HG02981 (cell line): ENCODE measurements around the gene PRR35.

ENCODE experiments used
- ATAC-seq: cut with Tn5 transposase; IDR thresholded peaks from one replicate; pipeline ENCODE4 v1.9.1; 2021; ENCODE audit warnings: mild to moderate bottlenecking, moderate library complexity; ENCODE audit not compliant: unreplicated experiment

PRR35 gene

DNA sequence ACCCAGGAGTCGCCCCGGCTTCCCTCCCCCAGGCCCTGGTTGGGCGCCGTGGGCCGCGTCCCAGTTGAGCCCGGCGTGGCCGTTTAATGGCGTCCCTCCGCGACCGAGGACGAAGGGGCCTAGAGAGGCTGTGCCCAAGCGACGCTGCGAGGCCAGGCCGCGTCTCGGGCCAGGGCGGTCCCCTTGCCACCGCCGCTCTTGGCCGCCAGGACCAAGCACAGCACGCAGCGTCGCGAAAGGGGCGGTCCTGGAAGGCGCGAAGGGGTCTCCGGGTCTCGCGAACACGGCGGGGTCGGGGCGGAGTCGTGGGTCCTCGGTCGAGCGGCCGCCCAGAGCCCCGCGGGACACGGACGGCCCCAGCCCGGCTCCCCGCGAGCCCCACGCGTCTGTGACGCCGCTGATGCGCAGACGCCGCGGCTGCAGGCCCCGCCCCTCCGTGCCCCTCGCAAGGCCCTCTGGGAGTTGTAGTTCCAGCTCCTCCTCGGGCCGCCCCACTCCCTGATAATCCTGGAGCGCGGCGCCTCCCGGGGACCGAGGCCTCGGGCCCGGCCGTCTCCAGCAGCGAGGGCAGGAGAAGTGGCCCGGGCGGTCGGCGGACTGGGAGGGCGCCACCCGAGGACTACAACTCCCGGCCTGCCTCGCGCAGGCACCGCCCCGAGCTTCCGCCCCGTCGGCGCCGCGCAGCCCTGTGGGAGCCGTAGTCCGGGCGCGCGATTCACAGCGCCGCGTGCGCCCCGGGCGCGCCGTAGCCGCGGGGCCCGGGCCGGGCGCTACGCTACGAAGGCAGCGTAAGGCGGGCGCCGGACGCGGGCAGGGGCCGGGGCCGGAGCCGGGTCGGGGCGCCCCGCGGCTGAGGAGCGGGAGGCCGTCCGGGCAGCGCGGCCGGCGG lies 32.9 kb upstream of the PRR35 start, which contains the start of gene CAPN15:
CAPN15 (plus strand) TSS at position 698 of the 889 bp plus-strand sequence. CDS start 19,127 bp downstream, outside the sequence.
- peak; percentile 65 for ATAC-seq

GRCh38 chr16:528111-529011 lies 31.8 kb upstream of the PRR35 start:
- ATAC-seq: peak; percentile 9

DNA sequence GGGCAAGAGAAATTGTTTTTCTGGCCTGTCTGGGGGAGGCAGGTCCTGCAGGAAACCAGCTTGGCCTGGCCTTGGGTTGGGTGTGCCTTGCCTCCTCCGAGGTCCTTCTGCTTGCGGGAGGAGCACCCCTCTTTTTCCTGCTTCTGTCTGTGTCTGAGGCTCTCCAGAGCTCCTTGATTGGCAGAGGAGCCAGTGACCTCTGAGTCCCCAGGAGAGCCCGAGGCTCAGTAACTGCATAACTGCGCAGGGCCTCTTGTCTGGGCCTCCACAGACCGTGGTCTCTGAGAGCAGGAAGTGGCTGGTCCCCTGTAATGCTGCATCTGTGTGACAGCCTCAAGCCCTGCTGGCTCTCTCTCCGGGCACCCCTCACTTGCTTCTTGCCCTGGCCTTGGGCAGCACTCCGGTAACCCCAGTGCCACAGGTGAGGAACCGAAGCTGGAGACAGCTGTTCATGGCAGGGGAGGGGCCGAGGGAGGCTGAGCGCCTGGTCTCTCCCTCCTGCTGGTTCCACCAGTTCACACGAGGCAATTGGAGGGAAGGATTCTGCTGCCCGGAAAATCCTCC lies 31.1 kb upstream of the PRR35 start:
- ATAC-seq: no peak

GRCh38 chr16:530111-530817 lies 29.9 kb upstream of the PRR35 start:
- no peak for ATAC-seq

- no peak for ATAC-seq
Measured at GRCh38 chr16:531494-532125, 28.6 kb upstream of the PRR35 start.

GRCh38 chr16:533391-534123 lies 26.6 kb upstream of the PRR35 start:
- no peak for ATAC-seq

DNA sequence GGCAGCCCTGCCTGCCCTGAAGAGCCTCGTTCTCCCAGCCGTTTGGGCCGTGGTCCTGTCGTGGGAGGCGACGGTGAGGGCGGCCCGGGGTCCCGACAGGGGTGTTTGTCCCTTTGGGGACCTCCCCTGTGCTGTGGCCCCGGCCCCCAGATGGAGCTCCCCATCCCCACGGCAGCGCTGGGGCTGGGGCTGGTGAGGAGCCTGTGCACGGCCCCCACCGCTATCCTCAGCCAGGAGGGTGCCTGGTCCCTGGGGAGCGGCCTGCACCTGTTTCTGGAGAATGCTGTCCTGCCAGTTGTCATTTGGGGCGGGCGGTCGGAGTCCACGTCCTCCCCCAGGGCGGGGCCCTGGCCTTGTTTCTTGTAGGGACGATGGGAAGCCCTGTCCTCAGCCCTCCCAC lies 26.1 kb upstream of the PRR35 start:
- no peak for ATAC-seq

DNA sequence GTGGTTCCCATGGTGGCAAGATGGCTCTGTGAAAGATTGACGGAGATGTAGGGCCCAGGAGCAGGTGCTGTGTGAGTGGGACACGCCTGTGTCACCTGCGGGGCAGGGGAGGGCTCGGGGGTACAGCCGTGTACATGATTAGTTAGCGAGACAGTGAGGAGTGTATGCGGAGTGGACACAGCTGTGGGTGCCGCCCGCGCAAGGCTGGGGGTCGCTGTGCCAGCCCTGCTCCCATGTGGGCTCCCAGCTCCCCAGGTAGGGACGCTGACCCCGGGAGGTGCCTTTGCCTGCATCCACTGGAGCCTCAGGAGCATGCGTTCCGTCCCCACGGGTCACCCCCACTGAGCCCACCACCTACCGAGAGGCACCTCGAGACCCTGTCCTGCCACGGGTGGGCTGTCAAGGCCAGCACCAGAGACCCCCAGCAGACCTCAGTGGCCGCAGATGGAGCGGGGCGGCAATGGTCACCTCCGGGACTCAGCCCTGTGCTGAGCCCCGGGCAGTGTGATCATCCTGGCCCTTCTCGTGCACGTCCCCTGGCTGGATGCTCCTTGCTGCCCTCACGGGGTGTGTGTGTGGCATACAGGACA lies 25.2 kb upstream of the PRR35 start:
- ATAC-seq: no peak

GRCh38 chr16:535446-536405 lies 24.5 kb upstream of the PRR35 start:
- no peak for ATAC-seq

DNA sequence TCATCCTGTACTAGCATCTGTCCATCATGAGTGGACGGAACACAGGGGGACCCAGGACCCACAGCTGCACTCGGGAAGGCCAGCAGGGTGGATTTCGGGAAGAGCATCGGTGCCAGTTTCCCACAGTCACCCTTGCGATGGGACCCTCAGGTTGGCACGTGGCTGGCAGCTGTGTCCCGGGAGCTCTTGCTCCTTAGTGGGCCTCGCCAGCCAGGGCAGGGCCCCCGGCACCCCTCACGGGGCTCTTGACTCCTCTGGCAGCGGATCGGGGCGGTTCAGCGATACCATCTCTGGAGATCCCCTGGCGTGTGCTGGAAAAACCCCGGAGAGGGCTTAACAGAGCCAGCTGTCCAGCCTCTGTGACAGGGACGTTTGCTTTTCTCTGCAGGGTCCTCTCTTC lies 23.4 kb upstream of the PRR35 start:
- ATAC-seq: no peak

DNA sequence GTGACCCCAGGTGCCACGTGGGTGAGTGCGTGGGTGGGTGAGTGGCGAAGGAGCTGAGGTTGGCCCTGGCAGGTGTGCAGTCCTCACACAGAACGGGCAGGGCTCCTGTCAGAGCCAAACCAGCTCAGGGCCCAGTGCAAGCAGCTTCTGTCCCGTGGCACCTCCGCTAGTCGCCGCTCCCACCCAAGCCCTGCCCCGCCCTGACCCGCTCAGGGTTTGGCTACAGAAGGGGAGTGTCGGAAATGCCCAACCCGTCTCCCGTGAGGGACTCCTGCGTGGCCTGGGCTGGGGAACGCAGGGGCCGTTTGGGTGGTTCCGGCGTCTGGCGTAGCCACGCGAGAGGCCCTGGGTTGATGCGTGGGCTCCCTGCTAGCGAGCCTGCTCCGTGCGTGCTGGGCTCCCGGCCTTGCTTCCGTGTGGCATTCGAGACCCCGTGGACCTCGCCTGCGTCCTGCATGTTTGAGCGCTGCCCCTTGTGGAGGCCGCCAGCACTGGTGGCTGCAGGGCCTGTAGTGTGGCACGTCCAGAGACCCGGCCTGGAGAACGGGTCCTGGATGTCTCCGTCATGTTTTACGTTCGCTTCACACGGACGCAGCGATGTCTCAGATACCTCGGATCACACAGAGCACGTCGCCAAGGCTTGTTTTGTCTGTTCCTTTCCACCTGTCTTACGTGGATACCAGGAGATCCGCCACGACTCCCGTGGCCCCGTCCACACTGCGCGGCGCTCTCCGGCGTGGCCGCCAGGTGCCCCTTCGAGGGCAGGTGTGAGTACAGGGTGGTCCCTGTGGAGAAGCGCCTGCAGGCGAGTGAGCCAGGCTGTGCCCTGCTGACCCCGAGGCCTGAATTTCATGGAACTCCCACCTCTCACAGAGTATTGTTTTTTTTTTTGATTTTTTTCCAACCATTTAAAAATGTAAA lies 22.5 kb upstream of the PRR35 start:
- ATAC-seq: no peak

DNA sequence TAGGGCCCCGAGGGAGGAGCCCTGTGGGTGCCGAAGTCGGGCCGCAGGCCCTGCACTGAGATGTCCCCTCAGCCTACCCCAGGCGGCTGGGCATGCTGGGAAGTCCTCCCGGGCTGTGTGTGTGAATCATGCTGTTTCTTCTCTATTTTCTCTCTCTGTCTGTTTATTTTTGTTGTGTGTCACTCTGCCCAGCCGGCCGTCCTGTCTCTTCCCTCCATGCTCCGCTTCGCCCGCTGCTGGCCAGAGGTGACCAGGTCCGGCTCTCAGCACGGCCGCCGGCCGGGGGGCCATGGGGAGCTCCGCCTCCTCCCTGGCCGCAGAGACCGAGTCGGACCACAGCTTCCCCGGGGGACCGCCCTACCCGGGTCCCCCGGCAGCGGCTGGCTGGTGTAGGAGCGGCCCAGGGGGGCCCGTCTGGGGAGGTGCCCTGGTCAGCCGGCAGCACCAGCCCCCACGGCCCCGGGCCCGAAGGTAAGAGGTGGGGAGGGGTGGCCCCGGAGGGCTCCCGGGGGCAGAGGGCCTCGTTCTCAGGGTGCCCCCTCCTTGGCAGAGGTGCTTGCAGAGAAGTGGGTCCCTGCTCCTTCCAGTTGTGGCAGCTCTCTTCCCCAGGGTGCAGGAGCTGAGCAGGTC lies 20.2 kb upstream of the PRR35 start:
- ATAC-seq: no peak

- no peak for ATAC-seq
Measured at GRCh38 chr16:540645-541340, 19.4 kb upstream of the PRR35 start.

DNA sequence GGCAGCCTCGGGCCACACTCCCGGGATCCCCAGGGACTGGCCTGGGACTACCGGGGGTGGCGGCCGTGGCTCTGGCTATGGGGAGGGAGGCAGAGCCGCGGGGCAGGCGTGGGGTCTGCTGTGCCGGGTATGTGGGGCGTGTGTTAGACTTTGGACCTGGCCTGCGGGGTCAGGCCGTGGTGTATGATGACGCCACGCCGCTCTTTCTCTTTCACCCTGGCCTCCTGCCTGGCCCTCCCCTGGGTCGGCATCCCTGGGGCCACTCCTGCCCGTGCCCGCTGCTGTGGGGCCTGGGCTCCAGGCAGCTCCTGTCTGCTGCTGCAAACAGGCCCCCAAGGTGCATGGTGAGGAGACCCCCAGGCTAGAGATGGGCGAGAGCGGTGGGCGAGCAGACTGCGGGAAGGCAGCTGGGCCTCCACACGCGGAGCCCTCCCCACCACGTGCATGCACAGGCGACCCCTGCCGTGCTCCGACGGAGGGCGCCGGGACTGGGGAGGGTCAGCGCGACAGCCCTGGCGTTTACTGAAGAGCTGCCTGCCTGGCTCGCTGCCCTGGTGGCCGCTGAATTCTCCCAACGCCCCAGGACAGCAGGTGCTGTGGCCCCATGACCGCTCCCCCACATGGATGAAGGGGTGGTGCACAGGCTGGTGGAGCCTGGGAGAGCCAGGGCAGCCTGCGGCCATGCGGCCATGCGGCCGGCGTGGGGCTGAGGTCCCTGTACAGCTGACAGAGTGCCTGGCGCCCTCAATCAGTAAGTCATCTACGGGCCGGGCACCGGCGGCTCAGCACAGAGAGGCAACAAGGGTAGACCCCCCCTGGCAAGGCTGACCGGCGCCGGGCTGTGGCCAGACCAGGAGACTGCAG lies 16.7 kb upstream of the PRR35 start:
- ATAC-seq: no peak

DNA sequence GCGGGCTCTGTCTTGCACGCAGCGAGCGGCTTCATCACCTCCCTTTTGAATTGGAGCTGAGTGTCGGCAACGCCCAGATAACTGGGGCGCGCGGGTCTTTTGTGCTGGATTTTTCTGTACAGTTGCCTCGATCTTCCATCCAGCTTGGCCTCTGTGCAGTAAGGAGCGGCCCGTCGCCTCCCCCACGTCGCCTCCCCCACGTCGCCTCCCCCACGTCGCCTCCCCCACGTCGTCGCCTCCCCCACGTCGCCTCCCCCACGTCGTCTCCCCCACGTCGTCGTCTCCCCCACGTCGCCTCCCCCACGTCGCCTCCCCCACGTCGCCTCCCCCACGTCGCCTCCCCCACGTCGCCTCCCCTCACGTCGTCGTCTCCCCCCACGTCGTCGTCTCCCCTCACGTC lies 15.7 kb upstream of the PRR35 start:
- no peak for ATAC-seq
